ENCODE data around the gene TRIM72.

- no peak for TF ChIP-seq MAX (IDR thresholded peaks at IDR 0.05; ENCODE audit: low read depth, low read length)
- no peak for TF ChIP-seq CTCF (IDR thresholded peaks at IDR 0.05; ENCODE audit: low read depth, low read length)
These were observed 46.4 kb downstream of the TRIM72 start for GRCh38 chr16:31260136-31260931.

Data from NB4 (cell line).